Panc1 (cell line): ENCODE measurements around the gene DNMT3L.

ENCODE experiments used
- CTCF ChIP-seq: fragments of 450-650 bp; IDR thresholded peaks from 2 replicates; pipeline ENCODE4 v1.5.1; 2017; ENCODE audit warnings: mild to moderate bottlenecking
- POLR2AphosphoS5 ChIP-seq: IDR thresholded peaks from 2 replicates; pipeline ENCODE4 v1.6.1; 2012; ENCODE audit warnings: mild to moderate bottlenecking, low read depth, low read length, moderate library complexity
- REST ChIP-seq, 2 experiments: IDR thresholded peaks; 2 replicates each; pipeline ENCODE4 v1.6.1; 2011 to 2012; ENCODE audit warnings: low read depth in 2 of 2, control low read depth in 1 of 2, low read length in 1 of 2, mild to moderate bottlenecking in 1 of 2, moderate library complexity in 1 of 2; ENCODE audit not compliant: insufficient read depth in 1 of 2
- SIN3A ChIP-seq: IDR thresholded peaks from 2 replicates; pipeline ENCODE4 v1.6.1; 2012; ENCODE audit warnings: low read depth, mild to moderate bottlenecking, low read length, moderate library complexity, borderline replicate concordance; ENCODE audit not compliant: insufficient read depth
- TCF7L2 ChIP-seq: IDR thresholded peaks from 2 replicates; pipeline ENCODE4 v1.6.1; 2011; ENCODE audit warnings: mild to moderate bottlenecking, low read depth, low read length, inconsistent platforms

DNA sequence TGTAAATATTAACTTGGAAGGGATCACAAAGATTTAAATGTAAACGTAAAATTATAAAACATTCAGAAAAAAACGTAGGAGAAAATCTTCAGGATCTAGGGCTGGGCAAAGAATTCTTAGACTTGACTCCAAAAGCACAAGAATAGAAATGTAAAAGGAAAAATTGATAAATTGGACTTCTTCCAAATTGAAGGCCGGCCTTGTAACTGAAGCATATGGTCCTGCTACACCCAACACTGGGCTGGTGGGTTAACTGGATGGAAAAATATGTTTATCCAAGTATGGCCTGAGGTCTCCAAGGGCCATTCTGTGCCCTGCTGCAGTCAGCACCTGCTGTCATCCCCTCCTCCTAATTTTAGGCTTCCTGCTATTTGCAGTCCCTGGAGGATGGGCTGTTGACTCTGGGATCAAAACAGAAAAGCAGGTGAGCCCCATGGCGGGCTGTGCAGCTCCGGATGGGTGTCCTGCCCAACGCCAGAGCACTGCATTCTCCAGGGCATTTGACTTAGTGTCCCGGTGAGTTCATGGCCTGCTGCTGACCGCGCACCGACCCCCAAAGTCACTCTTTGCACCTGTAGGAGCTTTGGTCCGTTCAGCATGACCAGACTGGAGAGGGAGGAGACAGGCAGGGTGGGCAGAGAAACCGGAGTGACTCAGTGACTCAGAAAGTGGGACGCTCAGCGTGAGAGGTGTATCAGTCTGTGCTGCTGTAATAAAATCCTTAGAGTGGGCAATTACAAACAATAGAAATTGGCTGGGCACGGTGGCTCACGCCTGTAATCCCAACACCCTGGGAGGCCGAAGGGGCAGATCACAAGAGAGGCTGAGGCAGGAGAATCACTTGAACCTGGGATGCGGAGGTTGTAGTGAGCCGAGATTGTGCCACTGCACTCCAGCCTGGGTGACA is 17.9 kb upstream of the DNMT3L start:
- no peak for TF ChIP-seq CTCF
- no peak for TF ChIP-seq POLR2AphosphoS5
- no peak for TF ChIP-seq SIN3A
- TF ChIP-seq REST (IDR thresholded peaks at IDR 0.05; ENCODE audit: insufficient read depth in 1 of 2, low read depth in 2 of 2, low read length in 1 of 2): no peak
- TF ChIP-seq TCF7L2: no peak
